Nephron progenitor cell (in vitro differentiated cells): ENCODE data around the gene TEX53.

Experiments used
- DNase-seq: peaks from one replicate; pipeline ENCODE4 v3.0.0; 2021
- H3K27ac Mint-ChIP-seq: 2 replicates; pipeline ENCODE4 v1.8.0; 2021; ENCODE audit warnings: mild to moderate bottlenecking, moderate library complexity, mixed read lengths
- H3K27me3 Mint-ChIP-seq: 2 replicates; pipeline ENCODE4 v1.8.0; 2021; ENCODE audit warnings: mild to moderate bottlenecking, low read depth, mixed read lengths; ENCODE audit not compliant: poor library complexity
- H3K36me3 Mint-ChIP-seq: 2 replicates; pipeline ENCODE4 v1.8.0; 2021; ENCODE audit warnings: low read depth, mixed read lengths
- H3K4me1 Mint-ChIP-seq: 2 replicates; pipeline ENCODE4 v1.8.0; 2021; ENCODE audit warnings: mixed read lengths
- H3K4me3 Mint-ChIP-seq: 2 replicates; pipeline ENCODE4 v1.8.0; 2021; ENCODE audit warnings: mild to moderate bottlenecking, moderate library complexity, mixed read lengths
- H3K9me3 Mint-ChIP-seq: 2 replicates; pipeline ENCODE4 v1.8.0; 2021; ENCODE audit warnings: mild to moderate bottlenecking, moderate library complexity, mixed read lengths
- TF ChIP-seq, protein P1 (sequence below): fragments of 200-600 bp; sonication (generic); IDR thresholded peaks from 2 replicates; pipeline ENCODE4 v1.5.0; 2021; ENCODE audit warnings: antibody characterized with exemption

TEX53 gene

DNA sequence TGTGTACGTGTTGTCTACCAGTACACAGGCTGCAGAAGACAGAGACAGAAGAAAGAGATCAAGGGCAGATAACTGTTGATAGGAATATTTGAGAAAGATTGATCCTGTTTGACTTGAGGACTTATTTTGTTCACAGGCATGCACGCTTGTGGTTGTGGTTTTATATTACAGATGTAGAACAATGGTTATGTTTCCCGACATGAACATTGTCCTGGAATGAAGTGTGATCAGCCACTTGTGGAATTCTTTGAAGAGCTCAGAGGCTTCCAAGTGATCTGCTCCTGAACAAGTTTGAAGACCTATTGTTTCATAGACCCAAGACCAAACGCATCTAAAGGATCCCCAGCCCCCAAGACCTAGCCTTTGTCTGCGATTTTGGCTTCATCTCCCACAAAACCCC is 13.7 kb downstream of the TEX53 start:
- no peak overlapping the region for H3K27ac Mint-ChIP-seq
- H3K4me1 Mint-ChIP-seq, result no peaks in the 10 kb centered on the region
- peaks cover 3% of the 10 kb centered on the region for H3K27me3 Mint-ChIP-seq
- H3K4me3 Mint-ChIP-seq, result no peak overlapping the region
- peaks cover 17% of the 10 kb centered on the region for H3K36me3 Mint-ChIP-seq
- peaks cover 21% of the 10 kb centered on the region for H3K9me3 Mint-ChIP-seq
- DNase-seq, result no peak
- TF ChIP-seq, protein P1, sequence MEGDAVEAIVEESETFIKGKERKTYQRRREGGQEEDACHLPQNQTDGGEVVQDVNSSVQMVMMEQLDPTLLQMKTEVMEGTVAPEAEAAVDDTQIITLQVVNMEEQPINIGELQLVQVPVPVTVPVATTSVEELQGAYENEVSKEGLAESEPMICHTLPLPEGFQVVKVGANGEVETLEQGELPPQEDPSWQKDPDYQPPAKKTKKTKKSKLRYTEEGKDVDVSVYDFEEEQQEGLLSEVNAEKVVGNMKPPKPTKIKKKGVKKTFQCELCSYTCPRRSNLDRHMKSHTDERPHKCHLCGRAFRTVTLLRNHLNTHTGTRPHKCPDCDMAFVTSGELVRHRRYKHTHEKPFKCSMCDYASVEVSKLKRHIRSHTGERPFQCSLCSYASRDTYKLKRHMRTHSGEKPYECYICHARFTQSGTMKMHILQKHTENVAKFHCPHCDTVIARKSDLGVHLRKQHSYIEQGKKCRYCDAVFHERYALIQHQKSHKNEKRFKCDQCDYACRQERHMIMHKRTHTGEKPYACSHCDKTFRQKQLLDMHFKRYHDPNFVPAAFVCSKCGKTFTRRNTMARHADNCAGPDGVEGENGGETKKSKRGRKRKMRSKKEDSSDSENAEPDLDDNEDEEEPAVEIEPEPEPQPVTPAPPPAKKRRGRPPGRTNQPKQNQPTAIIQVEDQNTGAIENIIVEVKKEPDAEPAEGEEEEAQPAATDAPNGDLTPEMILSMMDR, result no peak

DNA sequence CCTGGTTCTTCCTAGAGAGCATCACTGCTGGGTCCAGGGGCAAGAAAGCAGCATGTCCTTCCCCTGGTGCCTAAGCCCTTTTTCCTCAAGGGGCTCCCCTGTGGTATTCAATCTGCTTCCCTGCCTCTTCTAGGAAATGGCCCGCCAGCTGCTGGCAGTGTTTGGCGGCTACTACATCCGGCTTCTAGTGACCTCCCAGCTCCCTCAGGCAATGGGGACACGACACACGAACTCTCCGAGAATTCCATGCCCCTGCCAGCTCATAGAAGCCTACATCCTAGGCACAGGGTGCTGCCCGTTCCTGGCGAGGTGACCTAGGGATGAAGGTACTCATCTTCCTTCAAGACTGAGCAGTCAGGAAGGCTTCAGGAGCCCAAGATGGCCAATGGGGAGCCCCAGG is 14.6 kb downstream of the TEX53 start:
- peaks cover 16% of the 10 kb centered on the region for H3K9me3 Mint-ChIP-seq
- H3K4me3 Mint-ChIP-seq, result no peak overlapping the region
- TF ChIP-seq, protein P1, result no peak
- H3K4me1 Mint-ChIP-seq, result no peaks in the 10 kb centered on the region
- no peak overlapping the region for H3K27ac Mint-ChIP-seq
- peaks cover 17% of the 10 kb centered on the region for H3K36me3 Mint-ChIP-seq
- H3K27me3 Mint-ChIP-seq, result peaks cover 3% of the 10 kb centered on the region
- DNase-seq, result no peak

DNA sequence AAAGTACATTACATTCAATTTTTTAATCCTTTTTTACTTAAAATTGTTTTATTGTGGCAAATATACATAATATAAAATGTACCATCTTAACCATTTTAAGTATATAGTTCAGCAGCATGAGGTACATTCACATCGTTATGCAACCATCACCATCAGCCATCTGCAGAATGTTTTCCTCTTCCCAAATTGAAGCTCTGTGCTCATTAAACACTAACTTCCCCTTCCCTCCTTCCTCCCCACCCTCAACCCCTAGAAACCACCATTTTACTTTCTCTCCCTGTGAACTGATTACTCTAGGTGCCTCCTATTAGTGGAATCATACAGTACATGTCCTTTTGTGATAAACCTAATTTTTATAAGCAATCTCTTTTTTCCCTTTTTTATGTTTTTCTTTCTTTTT is 15.6 kb downstream of the TEX53 start:
- peaks cover 9% of the 10 kb centered on the region for H3K36me3 Mint-ChIP-seq
- H3K9me3 Mint-ChIP-seq, result peaks cover 8% of the 10 kb centered on the region
- no peak overlapping the region for H3K27ac Mint-ChIP-seq
- H3K27me3 Mint-ChIP-seq, result no peaks in the 10 kb centered on the region
- TF ChIP-seq, protein P1, result no peak
- H3K4me1 Mint-ChIP-seq, result no peaks in the 10 kb centered on the region
- DNase-seq, result no peak
- no peak overlapping the region for H3K4me3 Mint-ChIP-seq

DNA sequence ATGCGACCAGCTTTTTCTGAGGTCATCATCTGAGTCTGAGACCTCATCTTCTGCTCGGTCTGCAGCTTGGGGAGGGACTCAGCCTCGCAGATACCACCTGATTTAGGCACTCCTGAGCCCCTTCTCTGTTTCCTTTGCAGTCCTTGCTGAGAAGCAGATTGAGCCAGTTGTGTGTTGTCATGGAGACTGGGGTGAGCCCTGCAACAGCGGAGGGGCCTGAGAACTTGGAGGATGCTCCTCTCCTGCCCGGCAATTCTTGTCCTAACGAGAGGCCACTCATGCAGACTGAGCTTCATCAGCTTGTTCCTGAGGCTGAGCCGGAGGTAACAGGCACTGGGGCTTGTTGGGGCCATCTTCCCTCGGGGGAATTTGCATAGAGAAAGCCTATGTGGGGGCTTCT is 19.2 kb downstream of the TEX53 start:
- Mint-ChIP-seq H3K9me3 (no peaks in the 10 kb centered on the region), H3K4me3 (no peak overlapping the region), H3K36me3 (no peaks in the 10 kb centered on the region), H3K27me3 (no peaks in the 10 kb centered on the region), H3K4me1 (no peaks in the 10 kb centered on the region), H3K27ac (no peak overlapping the region)
- TF ChIP-seq, protein P1, result no peak
- no peak for DNase-seq

DNA sequence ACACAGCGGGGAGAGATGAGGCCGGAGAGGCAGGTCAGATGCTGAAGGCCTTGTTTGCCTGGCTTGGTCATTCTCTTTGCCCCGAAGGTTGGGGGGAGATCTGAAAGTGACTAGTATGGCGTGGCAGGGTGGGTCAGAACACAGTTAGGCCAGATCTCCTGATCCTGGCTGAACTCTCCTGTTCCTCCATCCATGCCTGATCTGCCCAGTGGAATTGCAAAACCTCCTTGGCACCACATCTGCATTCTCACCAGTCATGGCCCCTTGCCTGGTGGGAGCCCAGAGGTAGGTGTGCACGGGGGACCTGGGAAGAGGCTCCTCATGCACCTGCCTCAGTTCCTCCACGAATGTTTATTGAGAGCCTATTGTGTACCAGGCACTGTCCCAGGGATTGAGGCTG is 23.2 kb downstream of the TEX53 start:
- Mint-ChIP-seq H3K4me3 (no peak overlapping the region), H3K27ac (no peak overlapping the region)
- TF ChIP-seq, protein P1, result no peak

DNA sequence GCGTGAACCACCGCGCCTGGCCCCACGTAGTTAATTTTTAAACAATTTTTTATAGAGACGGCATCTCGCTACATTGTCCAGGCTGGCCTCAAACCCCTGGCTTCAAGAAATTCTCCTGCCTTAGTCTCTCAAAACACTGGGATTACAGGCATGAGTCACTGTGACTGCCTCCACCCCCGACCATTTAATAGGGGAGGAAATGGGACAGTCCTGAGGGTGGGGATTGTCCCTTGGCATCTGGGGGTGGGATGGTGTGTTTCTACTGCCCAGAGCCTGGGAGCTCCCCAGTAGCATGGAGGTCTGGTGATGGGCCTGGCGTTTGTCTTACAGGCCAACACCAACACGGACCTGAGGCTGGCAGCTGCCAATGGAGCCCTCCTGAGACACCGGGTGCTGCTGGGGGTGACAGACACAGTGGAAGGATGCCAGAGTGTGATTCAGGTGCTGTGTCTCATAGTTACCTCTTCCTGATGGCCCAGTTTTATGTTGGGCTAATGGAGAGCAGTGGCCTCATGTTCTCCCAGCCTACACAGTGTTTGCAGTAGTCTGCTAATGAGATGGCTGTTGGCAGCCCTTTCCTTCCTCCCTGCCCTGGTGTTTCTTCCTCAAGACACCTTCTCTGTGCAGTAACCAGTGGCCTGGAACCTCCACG is 24.0 kb downstream of the TEX53 start:
- Mint-ChIP-seq H3K36me3 (no peaks in the 10 kb centered on the region), H3K27me3 (peaks cover 3% of the 10 kb centered on the region), H3K4me3 (no peak overlapping the region), H3K9me3 (no peaks in the 10 kb centered on the region), H3K4me1 (no peaks in the 10 kb centered on the region), H3K27ac (no peak overlapping the region)
- DNase-seq, result no peak
- TF ChIP-seq, protein P1, result no peak

More for the DNA sequence above, 23.2 kb downstream of the TEX53 start:
- DNase-seq, result no peak
- no peaks in the 10 kb centered on the region for H3K4me1 Mint-ChIP-seq
- H3K27me3 Mint-ChIP-seq, result peaks cover 3% of the 10 kb centered on the region
- H3K36me3 Mint-ChIP-seq, result no peaks in the 10 kb centered on the region
- H3K9me3 Mint-ChIP-seq, result no peaks in the 10 kb centered on the region
